NCI-H1105 treated with DMSO at 0.1 percent for 48 hours (cell line): ENCODE results near the gene STAT5A.
"Not testable (repeated sequence)": the region's sequence is repeated elsewhere in the genome, so short reads cannot be mapped to it uniquely, and the experiment has no call there.

Experiments
- DNase-seq: peaks from one replicate; lab custom pipeline; 2025; lab: John Stamatoyannopoulos, UW

STAT5A gene

DNA sequence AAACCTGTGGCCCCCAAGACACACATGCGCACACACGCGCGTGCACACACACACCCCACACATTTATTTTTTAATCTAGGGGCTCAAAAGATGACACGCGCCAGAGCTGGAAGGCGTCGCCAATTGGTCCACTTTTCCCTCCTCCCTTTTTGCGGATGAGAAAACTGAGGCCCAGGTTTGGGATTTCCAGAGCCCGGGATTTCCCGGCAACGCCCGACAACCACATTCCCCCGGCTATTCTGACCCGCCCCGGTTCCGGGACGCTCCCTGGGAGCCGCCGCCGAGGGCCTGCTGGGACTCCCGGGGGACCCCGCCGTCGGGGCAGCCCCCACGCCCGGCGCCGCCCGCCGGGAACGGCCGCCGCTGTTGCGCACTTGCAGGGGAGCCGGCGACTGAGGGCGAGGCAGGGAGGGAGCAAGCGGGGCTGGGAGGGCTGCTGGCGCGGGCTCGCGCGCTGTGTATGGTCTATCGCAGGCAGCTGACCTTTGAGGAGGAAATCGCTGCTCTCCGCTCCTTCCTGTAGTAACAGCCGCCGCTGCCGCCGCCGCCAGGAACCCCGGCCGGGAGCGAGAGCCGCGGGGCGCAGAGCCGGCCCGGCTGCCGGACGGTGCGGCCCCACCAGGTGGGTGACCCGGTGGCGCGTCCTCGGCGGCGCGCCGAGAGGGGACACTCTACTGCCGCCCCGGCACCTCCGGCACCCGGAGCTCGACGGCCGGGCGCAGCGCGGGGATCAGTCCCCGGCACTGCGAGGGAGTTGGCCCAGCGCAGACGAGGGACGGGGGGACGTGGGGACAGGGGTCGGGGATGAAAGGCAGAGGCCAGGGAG, at the start of gene STAT5A:
Gene STAT5A (plus strand): TSS at position 522 of the 826 bp plus-strand sequence. CDS start 914 bp downstream, outside the sequence.
- no peak for DNase-seq

DNA sequence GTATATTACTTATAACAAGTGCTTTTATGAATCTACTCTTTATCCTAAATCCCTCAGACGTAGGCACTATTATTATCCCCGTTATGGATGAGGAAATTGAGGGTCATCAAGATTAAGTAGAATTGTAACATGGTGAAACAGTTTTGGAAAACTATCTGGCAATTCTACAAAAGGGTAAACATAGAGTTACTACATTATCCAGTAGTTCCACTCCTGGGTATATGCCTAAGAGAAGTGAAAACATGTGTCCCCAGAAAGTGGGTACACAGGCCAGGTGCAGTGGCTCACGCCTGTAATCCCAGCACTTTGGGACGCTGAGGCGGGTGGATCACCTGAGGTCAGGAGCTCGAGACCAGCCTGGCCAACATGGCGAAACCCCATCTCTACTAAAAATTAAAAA, 48.7 kb upstream of the STAT5A start:
- DNase-seq = not testable (repeated sequence)

GRCh38 chr17:42240201-42240600, 48.1 kb upstream of the STAT5A start:
- DNase-seq = no peak

- not testable (repeated sequence) for DNase-seq
Observed at GRCh38 chr17:42240863-42241262, 47.4 kb upstream of the STAT5A start.

GRCh38 chr17:42241871-42242270, 46.4 kb upstream of the STAT5A start:
- DNase-seq = no peak

DNA sequence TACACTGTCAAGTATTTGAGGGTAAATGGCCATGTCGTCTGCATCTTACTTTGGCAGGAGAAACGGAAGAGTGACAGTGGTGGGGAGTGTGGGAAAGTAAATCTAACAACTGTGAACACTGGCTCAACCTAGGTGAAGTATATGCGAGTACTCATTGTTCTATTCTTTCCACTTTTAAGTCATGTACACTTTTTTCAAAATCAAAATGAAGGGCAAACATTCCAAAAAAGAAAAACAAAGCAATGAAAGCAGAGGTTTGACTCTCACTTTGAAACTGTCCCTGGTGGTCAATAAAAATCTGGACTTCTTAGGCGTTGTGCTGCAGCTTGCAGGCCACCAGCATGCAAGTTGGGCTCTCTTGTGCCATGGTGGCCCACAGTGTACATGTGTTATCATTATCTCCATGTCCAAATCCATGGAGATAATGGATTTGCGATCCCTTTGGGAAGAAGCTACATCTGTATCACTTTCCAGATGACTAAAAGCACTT, 44.8 kb upstream of the STAT5A start:
- DNase-seq = no peak

GRCh38 chr17:42244116-42244515, 44.2 kb upstream of the STAT5A start:
- not testable (repeated sequence) for DNase-seq

DNA sequence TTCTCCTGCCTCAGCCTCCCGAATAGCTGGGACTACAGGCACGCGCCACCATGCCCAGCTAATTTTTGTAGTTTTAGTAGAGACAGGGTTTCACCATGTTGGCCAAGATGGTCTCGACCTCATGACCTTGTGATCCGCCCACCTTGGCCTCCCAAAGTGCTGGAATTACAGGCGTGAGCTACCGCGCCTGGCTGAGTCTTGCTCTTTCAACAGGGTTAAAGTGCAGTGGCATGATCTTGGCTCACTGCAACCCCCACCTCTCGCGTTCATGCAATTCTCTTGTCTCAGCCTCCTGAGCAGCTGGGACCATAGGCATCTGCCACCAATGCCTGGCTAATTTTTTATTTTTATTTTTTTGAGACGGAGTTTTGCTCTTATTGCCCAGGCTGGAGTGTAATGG, 43.1 kb upstream of the STAT5A start:
- not testable (repeated sequence) for DNase-seq

DNA sequence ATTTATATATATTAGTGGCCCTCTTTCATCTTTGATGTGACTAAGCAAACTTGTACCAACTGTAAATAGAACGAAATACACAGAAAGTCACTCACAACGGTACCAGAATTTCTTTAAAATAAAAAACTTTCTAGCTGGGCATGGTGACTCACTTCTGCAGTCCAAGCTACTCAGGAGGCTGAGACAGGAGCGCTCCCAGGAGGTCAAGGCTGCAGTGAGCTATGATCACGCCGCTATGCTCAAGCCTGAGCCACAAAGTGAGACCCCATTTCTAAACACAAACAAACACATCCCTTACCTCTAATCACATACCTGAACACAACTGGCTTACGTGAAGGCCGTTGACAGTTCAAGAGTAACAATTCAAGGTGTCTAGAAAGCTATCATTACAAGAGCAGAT, 41.8 kb upstream of the STAT5A start:
- DNase-seq = no peak

DNA sequence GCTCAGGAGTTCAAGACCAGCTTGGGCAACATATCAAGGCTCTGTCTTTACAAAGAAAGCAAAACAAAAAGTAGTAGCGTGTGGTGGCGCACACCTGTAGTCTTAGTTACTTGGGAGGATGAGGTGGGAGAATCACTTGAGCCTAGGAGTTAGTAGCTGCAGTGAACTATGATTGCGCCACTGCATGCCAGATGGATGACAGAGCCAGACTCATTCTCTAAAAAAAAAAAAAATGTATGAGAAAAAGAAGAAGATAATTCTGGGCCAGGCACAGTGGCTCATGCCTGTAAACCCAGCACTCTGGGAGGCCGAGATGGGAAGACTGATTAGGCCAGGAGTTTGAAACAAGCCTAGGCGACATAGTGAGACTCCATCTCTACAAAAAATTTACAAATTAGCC, 40.6 kb upstream of the STAT5A start:
- no peak for DNase-seq

DNA sequence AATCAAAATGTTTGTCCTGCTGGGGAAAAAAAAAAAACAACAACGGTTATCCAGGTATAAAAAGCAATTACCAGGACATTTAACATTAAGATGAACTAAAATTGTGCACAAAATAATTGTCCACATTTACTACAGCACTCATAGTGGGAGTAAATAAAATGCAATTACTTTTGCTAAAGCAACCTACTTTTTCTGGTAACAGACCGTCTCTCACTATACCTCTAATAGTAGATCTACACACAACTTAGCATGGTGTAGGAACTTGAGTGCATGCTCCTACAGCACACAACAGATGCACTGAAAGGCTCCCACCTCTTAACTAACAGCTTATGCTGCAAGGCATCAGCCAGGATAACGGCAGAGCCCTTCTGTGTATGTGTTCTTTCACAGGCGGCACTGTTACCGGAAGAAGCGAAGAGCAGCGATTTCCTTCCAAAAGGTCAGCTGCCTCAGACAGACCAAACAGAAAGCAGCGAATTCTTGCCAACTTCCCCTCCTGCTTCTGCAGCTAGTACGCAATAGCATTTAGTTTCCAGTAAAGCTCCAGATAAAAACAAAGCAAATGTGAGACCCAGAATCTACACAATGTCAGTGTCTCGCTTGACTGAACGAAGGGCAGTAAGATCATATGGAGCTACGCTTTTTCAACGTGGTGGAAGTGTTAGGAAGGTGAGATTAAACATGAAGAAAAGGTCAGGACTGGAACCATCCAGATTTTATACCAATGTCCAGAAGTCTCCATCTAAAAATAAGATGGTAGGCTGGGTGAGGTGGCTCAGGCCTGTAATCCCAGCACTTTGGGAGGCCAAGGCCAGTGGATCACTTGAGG, 39.7 kb upstream of the STAT5A start:
- no peak for DNase-seq

GRCh38 chr17:42249681-42250446, 38.4 kb upstream of the STAT5A start:
- DNase-seq = no peak

DNA sequence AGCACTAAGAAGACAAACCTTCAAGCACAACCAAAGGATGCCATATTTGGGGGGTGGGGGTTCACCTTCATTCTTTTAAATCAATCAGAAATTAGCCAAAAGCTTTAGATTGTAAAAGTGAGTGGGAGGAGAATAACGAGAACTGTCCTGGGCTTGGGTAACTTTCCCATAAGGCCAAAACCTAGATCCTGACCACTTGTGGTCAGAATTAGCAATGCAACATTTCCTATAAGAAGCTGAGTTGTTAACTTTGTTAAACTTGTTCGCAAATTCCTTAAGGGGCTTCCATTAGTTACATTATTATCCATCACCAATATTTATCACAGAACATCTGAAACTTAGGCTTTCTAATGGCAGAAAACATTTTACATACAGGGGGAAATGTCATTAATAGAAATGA, 37.2 kb upstream of the STAT5A start:
- no peak for DNase-seq

DNA sequence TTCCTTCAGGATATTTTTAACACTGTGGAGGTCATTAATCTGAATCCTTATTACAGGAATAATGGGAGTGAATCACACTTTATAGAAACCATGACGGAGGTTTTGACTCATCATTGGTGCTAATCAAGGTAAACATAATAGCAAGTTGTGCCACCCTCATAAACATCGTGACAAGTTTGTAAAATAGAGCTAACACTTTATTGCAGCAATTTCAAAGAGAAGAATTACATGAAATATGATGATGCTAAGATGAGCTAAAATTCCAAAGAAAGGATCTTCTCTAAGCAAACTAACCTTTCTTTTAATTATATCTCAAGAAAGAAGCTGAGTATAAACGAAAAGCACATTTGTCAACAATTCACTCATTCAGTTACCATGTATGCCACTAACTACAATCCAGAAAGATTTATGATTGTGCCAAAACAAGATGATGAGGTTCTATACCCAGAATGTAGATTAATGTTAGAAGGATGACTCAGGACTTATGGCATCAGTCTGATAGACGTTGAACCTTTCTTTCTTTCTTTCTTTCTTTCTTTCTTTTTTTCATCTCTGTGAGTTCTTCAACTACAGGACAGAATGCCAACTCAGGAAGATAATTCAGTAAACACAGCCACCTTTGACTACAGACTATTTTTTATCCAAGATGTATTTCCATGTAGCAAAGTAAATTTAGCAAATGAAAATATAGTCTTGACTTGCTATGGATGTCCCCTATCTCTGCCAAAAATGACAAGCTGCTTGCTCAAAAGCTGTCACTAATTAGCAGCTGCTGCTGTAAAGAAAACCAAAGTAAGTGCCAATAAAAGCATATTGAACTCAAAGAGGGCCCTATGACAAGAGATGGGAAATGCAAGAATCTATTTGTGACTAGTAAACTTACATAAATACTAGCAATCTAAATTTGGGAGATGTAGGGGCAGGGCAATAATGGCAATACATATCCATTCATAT, 35.4 kb upstream of the STAT5A start:
- DNase-seq = no peak

GRCh38 chr17:42253578-42253977, 34.7 kb upstream of the STAT5A start:
- no peak for DNase-seq

GRCh38 chr17:42255445-42255844, 32.9 kb upstream of the STAT5A start:
- DNase-seq = no peak

DNA sequence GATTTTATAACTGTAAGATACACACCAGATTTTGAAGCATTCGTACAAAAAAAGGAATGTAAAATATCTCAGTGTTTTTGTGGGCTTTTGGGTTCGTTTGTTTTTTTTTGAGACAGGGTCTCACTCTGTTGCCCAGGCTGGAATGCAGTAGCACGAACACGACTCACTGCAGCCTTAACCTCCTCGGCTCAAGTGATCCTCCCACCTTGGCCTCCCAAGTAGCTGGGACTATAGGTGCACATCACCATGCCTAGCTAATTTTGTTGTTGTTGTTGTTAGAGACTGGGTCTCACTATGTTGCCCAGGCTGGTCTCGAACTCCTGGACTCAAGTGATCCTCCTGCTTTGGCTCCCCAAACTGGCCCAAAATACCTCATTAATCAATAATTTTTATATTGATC, 28.0 kb upstream of the STAT5A start:
- DNase-seq = no peak

- DNase-seq = not testable (repeated sequence)
Observed at GRCh38 chr17:42264366-42264765, 23.9 kb upstream of the STAT5A start.

GRCh38 chr17:42266462-42266861, 21.8 kb upstream of the STAT5A start:
- no peak for DNase-seq

- DNase-seq = no peak
Observed at GRCh38 chr17:42266918-42267766, 21.2 kb upstream of the STAT5A start.
